K562 (cell line): Measurements from ENCODE around the gene ZMIZ1. TPM values are rescaled to one million over a fixed set of nuclear protein-coding genes. Genes with fewer than 3 reads are reported as not detected.

Experiments used
- ARID1B ChIP-seq: fragments of 450-650 bp; IDR thresholded peaks from 2 replicates; pipeline ENCODE4 v1.6.1; 2016; ENCODE audit warnings: antibody characterized with exemption, mild to moderate bottlenecking, inconsistent platforms
- BACH1 ChIP-seq: fragments of 200-800 bp; sonication (Bioruptor generic); IDR thresholded peaks from 2 replicates; pipeline ENCODE4 v1.6.1; 2016; ENCODE audit warnings: missing genetic modification characterization, missing compliant biosample characterization
- JUN ChIP-seq, 2 experiments: sonication (generic) in 1 of 2; formaldehyde crosslinking in 1 of 2; IDR thresholded peaks; 2 replicates each; pipeline versions ENCODE4 v1.6.1 to v1.8.0; 2012 to 2022; ENCODE audit warnings: borderline replicate concordance in 2 of 2, mild to moderate bottlenecking in 2 of 2, improper control_type of control experiment in 1 of 2, low read depth in 1 of 2, low read length in 1 of 2, missing genetic modification reagents in 1 of 2
- MIER1 ChIP-seq: fragments of 450-650 bp; IDR thresholded peaks from 2 replicates; pipeline ENCODE4 v1.6.1; 2016; ENCODE audit warnings: antibody characterized with exemption, mild to moderate bottlenecking, low read depth
- NCOA4 ChIP-seq: fragments of 450-650 bp; IDR thresholded peaks from 2 replicates; pipeline ENCODE4 v1.6.1; 2018; ENCODE audit warnings: mild to moderate bottlenecking; ENCODE audit not compliant: partially characterized antibody
- PHB2 ChIP-seq: fragments of 450-650 bp; IDR thresholded peaks from 2 replicates; pipeline ENCODE4 v1.6.1; 2017; ENCODE audit warnings: low read depth
- SMC3 ChIP-seq: conservative IDR thresholded peaks from 2 replicates; pipeline ENCODE4 v1.6.1; 2011; ENCODE audit warnings: low read depth, low read length, improper control_type of control experiment; ENCODE audit not compliant: insufficient read depth
- ZNF224 ChIP-seq: sonication (generic); formaldehyde crosslinking; IDR thresholded peaks from 2 replicates; pipeline ENCODE4 v1.8.0; 2022; ENCODE audit warnings: mild to moderate bottlenecking, missing genetic modification reagents
- ZNF444 ChIP-seq: fragments of 250-450 bp; sonication (Bioruptor Pico); IDR thresholded peaks from 2 replicates; pipeline ENCODE4 v1.4.0; 2020; ENCODE audit warnings: mild to moderate bottlenecking, moderate library complexity
- ZNF584 ChIP-seq: fragments of 200-800 bp; sonication (Bioruptor generic); IDR thresholded peaks from 2 replicates; pipeline ENCODE4 v1.6.1; 2016; ENCODE audit warnings: low read depth, mild to moderate bottlenecking, missing genetic modification characterization, missing compliant biosample characterization
- polyA plus RNA-seq, 8 experiments: library from polyadenylated mRNA; depleted of rRNA in 4 of 8; stranded (reverse) in 5 of 8; unstranded in 3 of 8; fragments of >200 nt; fragmentation: Nextera tagmentation in 2 of 8; fragmentation: Illumina TruSeq in 1 of 8; extraction: Ambion mirVana in 2 of 8; extraction: Trizol in 1 of 8; gene quantifications; 2 replicates each; pipeline versions ENCODE4 v1.2.1 to v1.2.3, GENCODE V29; 2011 to 2014; ENCODE audit warnings: inconsistent platforms in 1 of 8, missing spikeins in 1 of 8
- total RNA-seq, 7 experiments: library from RNA; depleted of rRNA in 6 of 7; stranded (reverse); fragments of >200 nt in 6 of 7; fragmentation: Illumina TruSeq in 2 of 7; extraction: Trizol in 2 of 7; gene quantifications; 2 replicates each; pipeline versions ENCODE4 v1.2.1 to v1.2.3, GENCODE V29; 2011 to 2021; ENCODE audit warnings: low replicate concordance in 1 of 7
- TF ChIP-seq, protein P1 (sequence below): fragments of 450-650 bp; IDR thresholded peaks from 2 replicates; pipeline ENCODE4 v1.6.1; 2017; ENCODE audit warnings: antibody characterized with exemption, mild to moderate bottlenecking
- TF ChIP-seq, protein P2 (sequence below): fragments of 250-450 bp; sonication (Bioruptor Pico); IDR thresholded peaks from 2 replicates; pipeline ENCODE4 v1.4.0; 2020; ENCODE audit warnings: mild to moderate bottlenecking, moderate library complexity
- TF ChIP-seq, protein P3 (sequence below): fragments of 250-450 bp; sonication (Bioruptor Pico); IDR thresholded peaks from 2 replicates; pipeline ENCODE4 v1.4.0; 2020; ENCODE audit warnings: borderline replicate concordance
- TF ChIP-seq, protein P4 (sequence below): fragments of 200-800 bp; sonication (Bioruptor generic); IDR thresholded peaks from 2 replicates; pipeline ENCODE4 v1.6.1; 2017; ENCODE audit warnings: missing genetic modification characterization, missing compliant biosample characterization

The ZMIZ1 gene
- total and polyA plus RNA-seq, 9 of the 15 experiments (the other 6 are each of a cell fraction or from before 2014, with no cell fraction given), result 1.0 to 37.3 (median 4.3) TPM

- TF ChIP-seq, protein P1, sequence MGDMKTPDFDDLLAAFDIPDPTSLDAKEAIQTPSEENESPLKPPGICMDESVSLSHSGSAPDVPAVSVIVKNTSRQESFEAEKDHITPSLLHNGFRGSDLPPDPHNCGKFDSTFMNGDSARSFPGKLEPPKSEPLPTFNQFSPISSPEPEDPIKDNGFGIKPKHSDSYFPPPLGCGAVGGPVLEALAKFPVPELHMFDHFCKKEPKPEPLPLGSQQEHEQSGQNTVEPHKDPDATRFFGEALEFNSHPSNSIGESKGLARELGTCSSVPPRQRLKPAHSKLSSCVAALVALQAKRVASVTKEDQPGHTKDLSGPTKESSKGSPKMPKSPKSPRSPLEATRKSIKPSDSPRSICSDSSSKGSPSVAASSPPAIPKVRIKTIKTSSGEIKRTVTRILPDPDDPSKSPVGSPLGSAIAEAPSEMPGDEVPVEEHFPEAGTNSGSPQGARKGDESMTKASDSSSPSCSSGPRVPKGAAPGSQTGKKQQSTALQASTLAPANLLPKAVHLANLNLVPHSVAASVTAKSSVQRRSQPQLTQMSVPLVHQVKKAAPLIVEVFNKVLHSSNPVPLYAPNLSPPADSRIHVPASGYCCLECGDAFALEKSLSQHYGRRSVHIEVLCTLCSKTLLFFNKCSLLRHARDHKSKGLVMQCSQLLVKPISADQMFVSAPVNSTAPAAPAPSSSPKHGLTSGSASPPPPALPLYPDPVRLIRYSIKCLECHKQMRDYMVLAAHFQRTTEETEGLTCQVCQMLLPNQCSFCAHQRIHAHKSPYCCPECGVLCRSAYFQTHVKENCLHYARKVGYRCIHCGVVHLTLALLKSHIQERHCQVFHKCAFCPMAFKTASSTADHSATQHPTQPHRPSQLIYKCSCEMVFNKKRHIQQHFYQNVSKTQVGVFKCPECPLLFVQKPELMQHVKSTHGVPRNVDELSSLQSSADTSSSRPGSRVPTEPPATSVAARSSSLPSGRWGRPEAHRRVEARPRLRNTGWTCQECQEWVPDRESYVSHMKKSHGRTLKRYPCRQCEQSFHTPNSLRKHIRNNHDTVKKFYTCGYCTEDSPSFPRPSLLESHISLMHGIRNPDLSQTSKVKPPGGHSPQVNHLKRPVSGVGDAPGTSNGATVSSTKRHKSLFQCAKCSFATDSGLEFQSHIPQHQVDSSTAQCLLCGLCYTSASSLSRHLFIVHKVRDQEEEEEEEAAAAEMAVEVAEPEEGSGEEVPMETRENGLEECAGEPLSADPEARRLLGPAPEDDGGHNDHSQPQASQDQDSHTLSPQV, result peak; percentile 93
- no peak for TF ChIP-seq PHB2
- TF ChIP-seq, protein P2, sequence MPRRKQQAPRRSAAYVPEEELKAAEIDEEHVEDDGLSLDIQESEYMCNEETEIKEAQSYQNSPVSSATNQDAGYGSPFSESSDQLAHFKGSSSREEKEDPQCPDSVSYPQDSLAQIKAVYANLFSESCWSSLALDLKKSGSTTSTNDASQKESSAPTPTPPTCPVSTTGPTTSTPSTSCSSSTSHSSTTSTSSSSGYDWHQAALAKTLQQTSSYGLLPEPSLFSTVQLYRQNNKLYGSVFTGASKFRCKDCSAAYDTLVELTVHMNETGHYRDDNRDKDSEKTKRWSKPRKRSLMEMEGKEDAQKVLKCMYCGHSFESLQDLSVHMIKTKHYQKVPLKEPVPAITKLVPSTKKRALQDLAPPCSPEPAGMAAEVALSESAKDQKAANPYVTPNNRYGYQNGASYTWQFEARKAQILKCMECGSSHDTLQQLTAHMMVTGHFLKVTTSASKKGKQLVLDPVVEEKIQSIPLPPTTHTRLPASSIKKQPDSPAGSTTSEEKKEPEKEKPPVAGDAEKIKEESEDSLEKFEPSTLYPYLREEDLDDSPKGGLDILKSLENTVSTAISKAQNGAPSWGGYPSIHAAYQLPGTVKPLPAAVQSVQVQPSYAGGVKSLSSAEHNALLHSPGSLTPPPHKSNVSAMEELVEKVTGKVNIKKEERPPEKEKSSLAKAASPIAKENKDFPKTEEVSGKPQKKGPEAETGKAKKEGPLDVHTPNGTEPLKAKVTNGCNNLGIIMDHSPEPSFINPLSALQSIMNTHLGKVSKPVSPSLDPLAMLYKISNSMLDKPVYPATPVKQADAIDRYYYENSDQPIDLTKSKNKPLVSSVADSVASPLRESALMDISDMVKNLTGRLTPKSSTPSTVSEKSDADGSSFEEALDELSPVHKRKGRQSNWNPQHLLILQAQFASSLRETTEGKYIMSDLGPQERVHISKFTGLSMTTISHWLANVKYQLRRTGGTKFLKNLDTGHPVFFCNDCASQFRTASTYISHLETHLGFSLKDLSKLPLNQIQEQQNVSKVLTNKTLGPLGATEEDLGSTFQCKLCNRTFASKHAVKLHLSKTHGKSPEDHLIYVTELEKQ (CRISPR knock-in tag), result 0 out of 2 replicates have a peak, but pooled peaks have one; percentile 8
- no peak for TF ChIP-seq MIER1
- peak; percentile 74 for TF ChIP-seq ARID1B
- TF ChIP-seq ZNF224 (CRISPR knock-in tag), result no peak
- TF ChIP-seq ZNF584 (CRISPR knock-in tag), result no peak
- TF ChIP-seq ZNF444 (CRISPR knock-in tag), result no peak
- TF ChIP-seq SMC3, result 0 out of 2 replicates have a peak, but pooled peaks have one; percentile 10
- TF ChIP-seq, protein P3, sequence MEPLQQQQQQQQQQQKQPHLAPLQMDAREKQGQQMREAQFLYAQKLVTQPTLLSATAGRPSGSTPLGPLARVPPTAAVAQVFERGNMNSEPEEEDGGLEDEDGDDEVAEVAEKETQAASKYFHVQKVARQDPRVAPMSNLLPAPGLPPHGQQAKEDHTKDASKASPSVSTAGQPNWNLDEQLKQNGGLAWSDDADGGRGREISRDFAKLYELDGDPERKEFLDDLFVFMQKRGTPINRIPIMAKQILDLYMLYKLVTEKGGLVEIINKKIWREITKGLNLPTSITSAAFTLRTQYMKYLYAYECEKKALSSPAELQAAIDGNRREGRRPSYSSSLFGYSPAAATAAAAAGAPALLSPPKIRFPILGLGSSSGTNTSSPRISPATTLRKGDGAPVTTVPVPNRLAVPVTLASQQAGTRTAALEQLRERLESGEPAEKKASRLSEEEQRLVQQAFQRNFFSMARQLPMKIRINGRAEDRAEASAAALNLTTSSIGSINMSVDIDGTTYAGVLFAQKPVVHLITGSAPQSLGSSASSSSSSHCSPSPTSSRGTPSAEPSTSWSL (CRISPR knock-in tag), result 0 out of 2 replicates have a peak, but pooled peaks have one; percentile 81
- TF ChIP-seq BACH1 (tag), result no peak
- TF ChIP-seq, protein P4, sequence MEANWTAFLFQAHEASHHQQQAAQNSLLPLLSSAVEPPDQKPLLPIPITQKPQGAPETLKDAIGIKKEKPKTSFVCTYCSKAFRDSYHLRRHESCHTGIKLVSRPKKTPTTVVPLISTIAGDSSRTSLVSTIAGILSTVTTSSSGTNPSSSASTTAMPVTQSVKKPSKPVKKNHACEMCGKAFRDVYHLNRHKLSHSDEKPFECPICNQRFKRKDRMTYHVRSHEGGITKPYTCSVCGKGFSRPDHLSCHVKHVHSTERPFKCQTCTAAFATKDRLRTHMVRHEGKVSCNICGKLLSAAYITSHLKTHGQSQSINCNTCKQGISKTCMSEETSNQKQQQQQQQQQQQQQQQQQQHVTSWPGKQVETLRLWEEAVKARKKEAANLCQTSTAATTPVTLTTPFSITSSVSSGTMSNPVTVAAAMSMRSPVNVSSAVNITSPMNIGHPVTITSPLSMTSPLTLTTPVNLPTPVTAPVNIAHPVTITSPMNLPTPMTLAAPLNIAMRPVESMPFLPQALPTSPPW (CRISPR knock-in tag), result peak; percentile 82
- peak; percentile 5; the same call in 1 of the 2 replicates for TF ChIP-seq JUN (IDR thresholded peaks at IDR 0.05; ENCODE audit: borderline replicate concordance, low read depth, low read length)
- TF ChIP-seq JUN (CRISPR knock-in tag; IDR thresholded peaks at IDR 0.05; ENCODE audit: borderline replicate concordance), result no peak
- no peak for TF ChIP-seq NCOA4
Measured at GRCh38 chr10:79047875-79048638, 20.7 kb upstream of the ZMIZ1 start (continued).
